NCI-H1694 (cell line): ENCODE measurements around the gene EEF1AKMT3.

Experiments
- DNase-seq: peaks from one replicate; lab custom pipeline; 2025; lab: John Stamatoyannopoulos, UW

EEF1AKMT3 gene

GRCh38 chr12:57772429-57773322 is at the start of gene EEF1AKMT3:
TSS of gene EEF1AKMT3 (plus strand) at chr12:57772614. CDS start at chr12:57772725, 111 bp downstream.
- DNase-seq: no peak

GRCh38 chr12:57722716-57723629 is 49.4 kb upstream of the EEF1AKMT3 start:
- DNase-seq: peak; percentile 30

GRCh38 chr12:57723630-57723962 is 48.8 kb upstream of the EEF1AKMT3 start:
- no peak for DNase-seq

- no peak for DNase-seq
Observed at GRCh38 chr12:57724003-57724935, 48.1 kb upstream of the EEF1AKMT3 start.

- DNase-seq: no peak
Observed at GRCh38 chr12:57724936-57725740, 47.3 kb upstream of the EEF1AKMT3 start.

- no peak for DNase-seq
Observed at GRCh38 chr12:57725851-57726150, 46.6 kb upstream of the EEF1AKMT3 start.

- DNase-seq: peak; percentile 81
Observed at GRCh38 chr12:57726151-57726883, 46.1 kb upstream of the EEF1AKMT3 start.

- DNase-seq: no peak
Observed at GRCh38 chr12:57726884-57727757, 45.3 kb upstream of the EEF1AKMT3 start.

- DNase-seq: no peak
Observed at GRCh38 chr12:57727758-57728395, 44.5 kb upstream of the EEF1AKMT3 start.

- no peak for DNase-seq
Observed at GRCh38 chr12:57729321-57729844, 43.0 kb upstream of the EEF1AKMT3 start.

- DNase-seq: no peak
Observed at GRCh38 chr12:57730336-57731067, 41.9 kb upstream of the EEF1AKMT3 start.

GRCh38 chr12:57731411-57732080 is 40.9 kb upstream of the EEF1AKMT3 start:
- DNase-seq: no peak

- DNase-seq: no peak
Observed at GRCh38 chr12:57732270-57732669, 40.1 kb upstream of the EEF1AKMT3 start.

GRCh38 chr12:57732726-57733593 is 39.5 kb upstream of the EEF1AKMT3 start:
- DNase-seq: no peak

GRCh38 chr12:57733928-57734327 is 38.5 kb upstream of the EEF1AKMT3 start:
- DNase-seq: no peak

- DNase-seq: no peak
Observed at GRCh38 chr12:57734591-57734990, 37.8 kb upstream of the EEF1AKMT3 start.
